GM19240 (cell line): Measurements from ENCODE around the gene AKR1D1.
"Not testable (repeated sequence)": the region's sequence is repeated elsewhere in the genome, so short reads cannot be mapped to it uniquely, and the experiment has no call there.

Experiments used
- DNase-seq: peaks from one replicate; pipeline ENCODE4 v3.0.0; 2011; ENCODE audit warnings: low spot score; ENCODE audit not compliant: insufficient read length

The AKR1D1 gene

DNA sequence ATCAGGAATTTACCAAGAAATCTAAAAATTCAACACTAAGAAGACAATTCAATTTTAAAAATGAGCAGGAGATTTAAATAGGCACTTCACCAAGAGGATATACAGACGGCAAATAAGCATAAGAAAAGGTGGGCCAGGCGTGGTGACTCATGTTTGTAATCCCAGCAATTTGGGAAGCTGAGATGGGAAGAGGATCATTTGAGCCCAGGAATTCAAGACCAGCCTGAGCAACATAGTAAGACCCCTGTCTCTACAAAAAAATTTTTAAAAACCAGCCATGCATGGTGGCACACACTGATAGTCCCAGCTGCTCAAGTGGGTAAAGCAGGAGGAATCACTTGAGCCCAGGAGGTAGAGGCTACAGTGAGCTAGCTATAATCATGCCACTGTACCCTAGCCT lies 3.5 kb upstream of the AKR1D1 start:
- no peak for DNase-seq

DNA sequence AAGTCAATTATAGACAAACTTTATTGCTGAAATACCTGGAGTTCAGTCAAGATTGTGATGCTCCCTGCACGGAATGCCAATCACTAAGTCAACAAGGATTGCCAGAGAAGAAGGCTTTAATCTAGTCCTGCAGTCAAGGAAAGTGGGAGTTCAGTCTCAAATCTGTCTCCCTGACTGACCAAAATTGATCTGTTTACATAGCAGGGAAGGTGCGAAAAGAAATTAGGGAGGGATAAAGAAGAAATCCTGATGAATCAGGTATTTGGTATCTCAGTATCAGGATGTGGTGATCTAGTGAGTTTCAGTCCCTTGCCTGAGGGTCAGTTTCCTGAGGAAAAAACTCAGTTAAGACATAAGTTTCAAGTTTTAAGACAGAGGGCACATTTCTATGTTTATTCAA lies 2.1 kb upstream of the AKR1D1 start:
- no peak for DNase-seq

DNA sequence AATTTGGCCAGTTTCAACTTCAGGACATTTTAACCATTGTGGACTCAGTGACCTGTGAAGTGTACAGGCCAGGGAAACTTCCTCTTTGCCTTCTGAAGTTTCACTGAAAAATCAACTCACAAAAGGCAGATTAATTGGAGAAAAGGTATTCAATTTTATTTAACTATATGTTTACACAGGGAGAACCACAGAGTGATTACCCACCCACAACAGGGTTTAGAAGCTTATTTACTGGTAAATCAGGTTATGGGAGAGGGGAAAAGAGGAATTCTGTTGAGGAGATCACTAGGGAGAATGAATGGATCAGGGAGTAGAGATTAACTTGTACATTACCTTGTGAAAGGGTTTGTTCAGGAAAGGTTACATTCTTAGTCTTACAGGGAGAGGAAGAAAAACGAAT lies 1.7 kb upstream of the AKR1D1 start:
- DNase-seq, result no peak

DNA sequence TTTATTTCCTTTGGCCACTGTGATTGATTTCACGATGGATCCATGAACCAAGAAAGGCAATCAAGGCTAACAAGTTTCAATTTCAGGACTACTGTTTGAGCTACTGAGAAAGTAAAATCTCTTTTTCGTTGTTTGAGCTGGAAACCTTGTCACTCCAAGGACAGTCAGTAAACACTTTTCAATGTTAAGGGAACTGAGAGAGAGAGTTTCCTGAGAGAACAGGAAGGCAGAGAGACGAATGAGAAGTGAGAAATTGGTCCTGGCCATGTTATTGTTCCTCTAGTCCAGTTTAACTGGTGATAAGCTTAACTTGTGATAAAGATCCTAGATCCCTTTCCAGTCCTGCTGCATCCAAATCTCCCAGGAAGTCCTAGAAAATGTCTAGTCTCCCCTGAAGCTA lies 909 bp upstream of the AKR1D1 start:
- DNase-seq, result no peak

DNA sequence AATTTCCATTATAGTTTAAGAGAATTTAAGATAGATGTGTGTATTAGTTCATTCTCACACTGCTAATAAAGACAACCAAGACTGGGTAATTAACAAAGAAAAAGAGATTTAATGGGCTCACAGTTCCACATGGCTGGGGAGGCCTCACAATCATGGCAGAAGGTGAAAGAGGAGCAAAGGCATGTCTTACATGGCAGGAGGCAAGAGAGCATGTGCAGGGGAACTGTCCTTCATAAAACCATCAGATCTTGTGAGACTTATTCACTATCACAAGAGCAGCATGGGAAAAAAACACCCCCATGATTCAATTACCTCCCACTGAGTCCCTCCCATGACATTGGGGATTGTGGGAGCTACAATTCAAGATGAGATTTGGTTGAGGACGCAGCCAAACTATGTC lies 473 bp upstream of the AKR1D1 start:
- not testable (repeated sequence) for DNase-seq

DNA sequence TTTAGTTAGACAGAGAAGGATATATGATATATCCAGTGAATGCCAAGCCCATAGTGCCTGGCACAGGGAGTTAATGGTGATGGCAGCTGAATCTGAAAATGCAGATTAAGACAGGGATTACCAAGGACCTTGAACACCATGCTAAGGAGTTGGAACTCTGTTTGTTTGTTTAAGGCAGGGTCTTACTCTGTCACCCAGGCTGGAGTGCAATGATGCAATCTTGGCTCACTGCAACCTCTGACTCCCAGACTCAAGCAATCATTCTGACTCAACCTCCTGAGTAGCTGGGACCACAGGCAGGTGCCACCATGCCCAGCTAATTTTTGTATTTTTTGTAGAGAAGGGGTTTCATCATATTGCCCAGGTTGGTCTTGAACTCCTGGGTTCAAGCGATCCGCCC lies 1.6 kb downstream of the AKR1D1 start:
- no peak for DNase-seq

DNA sequence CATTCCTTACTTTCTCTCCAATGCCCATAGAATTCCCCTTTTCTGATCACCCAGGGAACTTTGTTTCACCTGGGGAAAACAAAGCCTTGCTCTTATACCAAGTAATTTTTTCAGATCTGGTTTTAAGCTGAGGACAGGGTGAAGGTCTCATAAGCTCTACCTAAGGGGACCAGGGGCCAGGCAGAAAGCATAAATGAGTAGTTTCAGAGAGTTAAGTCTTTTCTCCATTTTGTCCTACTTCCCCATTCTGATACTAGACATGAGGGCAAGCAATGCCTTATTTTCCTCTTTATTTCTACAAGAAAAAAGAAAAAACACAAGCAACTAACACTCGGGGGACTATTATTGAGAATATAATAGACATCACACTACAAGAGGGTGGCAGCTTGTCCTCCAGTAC lies 2.9 kb downstream of the AKR1D1 start:
- DNase-seq, result no peak

DNA sequence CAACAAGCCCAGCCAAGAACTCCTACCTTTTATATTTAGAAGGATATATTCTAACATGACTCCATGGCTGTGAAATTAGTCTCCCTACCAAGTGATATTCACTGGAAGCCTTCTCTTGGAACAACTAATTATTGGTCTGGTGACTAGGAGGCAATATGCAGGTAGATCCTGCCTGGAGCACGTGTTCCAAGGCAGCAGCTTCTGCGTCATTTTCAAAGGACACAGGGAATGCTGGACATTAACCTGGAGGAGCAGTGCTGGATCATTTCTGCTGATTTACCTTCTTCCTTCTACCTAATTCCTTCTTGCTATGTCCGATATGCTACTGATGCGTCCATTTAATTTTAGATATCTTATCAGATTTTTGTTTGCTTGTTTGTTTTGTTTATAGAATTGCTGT lies 5.6 kb downstream of the AKR1D1 start:
- DNase-seq, result no peak

DNA sequence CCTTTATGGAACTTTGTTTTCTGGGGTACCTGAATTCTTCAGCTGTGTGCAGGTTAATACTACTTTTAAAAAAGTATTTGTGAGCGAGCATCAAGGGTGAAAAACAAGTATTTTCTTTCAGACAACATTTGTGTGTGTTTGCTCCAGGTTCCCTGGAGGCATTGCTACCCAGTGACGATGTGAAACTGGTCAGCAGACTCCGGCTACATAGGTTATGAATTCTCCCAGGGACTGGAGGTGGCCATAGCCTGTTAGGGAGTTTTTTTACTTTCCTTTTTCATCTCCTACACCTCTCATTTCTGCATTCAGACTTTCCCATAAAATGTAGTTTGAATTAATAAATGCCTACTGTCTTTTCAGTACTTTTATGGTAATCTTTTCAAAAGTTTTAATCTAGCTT lies 7.6 kb downstream of the AKR1D1 start:
- no peak for DNase-seq

DNA sequence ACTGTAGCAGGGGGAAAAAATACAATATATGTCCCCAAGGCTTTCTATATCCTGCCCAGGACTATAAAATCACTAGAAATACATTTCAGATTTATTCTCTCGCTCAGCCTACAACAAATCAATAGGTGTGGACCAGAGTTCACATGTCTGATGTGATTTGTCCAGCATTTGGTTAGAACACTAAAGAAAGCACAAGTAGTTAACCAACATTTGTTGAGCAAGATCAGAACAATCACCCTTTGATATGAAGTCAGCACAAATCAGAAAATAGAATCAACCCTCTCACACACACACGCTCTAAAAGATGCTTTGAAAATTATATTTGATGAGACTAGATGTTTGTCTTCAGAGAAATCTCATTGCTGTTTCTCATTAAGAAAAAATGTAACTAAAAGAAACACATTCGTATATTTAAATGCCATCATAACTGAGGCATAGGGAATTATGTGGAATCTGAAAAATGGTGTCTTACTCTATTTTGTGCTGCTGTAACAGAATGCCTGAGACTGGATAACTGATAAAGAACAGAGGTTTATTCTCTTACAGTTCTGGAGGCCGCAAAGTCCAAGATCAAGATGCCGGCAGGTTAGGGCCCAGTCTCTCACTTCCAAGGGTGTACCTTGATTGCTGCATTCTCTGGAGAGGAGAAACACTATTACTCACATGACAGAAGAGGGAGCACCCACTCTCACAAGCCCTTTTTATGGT lies 10.5 kb downstream of the AKR1D1 start:
- DNase-seq, result no peak

DNA sequence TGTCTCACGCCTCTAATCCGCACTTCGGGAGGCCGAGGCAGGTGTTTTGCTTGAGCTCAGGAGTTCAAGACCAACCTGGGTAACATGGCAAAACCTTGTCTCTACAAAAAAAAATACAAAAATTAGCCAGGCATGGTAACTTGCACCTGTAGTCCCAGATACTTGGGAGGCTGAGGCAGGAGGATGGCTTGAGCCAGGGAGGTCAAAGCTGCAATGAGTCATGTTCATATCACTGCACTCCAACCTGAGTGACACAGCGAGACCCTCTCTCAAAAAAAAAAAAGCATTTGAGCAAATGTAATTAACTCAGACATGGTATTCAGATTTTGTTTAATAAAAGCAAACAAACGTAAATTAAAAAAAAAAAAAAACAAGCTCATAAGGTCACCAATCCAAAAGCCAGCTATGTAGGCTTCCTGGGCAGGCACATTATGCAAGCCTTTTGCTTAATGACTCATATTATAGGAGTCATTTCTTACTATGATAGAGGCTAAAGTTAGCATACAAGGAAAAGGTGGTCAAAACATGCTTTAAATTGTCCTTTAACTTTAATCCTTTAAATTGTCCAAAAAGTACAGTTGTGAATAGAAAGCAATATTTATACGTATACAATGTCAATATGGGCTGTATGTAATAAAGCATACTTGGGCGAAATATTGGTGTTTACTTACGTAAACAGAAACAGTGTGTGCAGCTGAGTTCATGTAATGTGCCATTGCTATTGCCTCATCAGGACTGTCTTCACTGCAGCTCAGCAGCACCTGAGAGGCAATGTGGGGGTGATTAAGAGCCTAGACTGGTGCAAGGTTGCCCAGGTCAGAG lies 13.0 kb downstream of the AKR1D1 start:
- no peak for DNase-seq

DNA sequence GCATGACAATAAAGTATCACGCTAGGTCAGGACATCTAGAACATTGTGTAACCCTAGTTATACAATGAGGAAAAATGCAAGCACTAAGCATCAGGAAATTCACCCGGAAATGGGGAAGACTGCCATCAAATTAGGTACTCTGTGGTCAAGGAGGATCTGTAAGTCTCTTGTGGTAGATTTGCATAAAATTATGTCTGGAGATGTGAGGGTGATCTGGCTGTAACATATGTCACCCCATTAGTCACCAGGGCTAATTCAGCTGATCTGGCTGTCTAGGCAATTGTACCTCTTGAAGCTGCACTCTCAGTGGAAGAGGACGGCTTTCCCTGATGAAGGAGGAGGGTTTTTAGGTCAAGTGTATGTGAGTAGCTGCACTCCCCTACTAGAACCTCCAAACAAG lies 14.8 kb downstream of the AKR1D1 start:
- no peak for DNase-seq

DNA sequence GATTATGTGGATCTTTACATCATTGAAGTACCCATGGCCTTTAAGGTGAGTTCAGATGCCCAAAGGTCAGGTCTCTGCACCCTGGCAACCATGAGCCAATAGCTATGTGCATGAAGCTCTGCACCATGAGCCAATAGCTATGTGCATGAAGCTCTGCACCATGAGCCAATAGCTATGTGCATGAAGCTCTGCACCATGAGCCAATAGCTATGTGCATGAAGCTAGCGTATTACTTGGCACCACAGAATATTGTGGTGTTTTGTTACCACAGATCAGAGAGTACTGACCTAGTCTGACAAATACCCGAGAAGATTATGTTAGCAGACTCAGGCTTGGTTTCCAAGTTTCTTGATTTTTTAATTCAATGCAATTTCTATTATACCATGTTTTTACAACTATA lies 15.6 kb downstream of the AKR1D1 start:
- DNase-seq, result not testable (repeated sequence)

DNA sequence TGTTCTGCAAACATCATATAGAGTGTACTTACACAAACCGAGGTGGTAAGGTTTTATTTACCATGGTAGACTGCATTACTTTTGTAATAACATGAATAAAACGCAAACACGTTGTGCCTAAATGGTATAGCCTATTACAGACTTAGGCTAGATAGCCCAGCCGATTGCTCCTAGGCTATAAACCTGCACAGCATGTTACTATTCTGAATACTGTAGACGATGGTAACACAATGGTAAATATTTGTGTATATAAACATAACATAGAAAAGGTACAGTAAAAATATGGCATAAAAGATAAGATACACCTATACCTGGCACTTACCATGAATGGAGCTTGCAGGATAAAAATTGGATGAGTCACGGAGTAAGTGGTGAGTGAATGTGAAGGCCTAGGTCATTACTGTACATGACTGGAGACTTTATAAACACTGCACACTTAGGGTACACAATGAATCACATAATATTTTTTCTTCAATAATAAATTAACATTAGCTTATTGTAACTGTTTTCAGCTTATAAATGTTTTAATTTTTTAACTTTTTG lies 16.3 kb downstream of the AKR1D1 start:
- DNase-seq, result no peak

DNA sequence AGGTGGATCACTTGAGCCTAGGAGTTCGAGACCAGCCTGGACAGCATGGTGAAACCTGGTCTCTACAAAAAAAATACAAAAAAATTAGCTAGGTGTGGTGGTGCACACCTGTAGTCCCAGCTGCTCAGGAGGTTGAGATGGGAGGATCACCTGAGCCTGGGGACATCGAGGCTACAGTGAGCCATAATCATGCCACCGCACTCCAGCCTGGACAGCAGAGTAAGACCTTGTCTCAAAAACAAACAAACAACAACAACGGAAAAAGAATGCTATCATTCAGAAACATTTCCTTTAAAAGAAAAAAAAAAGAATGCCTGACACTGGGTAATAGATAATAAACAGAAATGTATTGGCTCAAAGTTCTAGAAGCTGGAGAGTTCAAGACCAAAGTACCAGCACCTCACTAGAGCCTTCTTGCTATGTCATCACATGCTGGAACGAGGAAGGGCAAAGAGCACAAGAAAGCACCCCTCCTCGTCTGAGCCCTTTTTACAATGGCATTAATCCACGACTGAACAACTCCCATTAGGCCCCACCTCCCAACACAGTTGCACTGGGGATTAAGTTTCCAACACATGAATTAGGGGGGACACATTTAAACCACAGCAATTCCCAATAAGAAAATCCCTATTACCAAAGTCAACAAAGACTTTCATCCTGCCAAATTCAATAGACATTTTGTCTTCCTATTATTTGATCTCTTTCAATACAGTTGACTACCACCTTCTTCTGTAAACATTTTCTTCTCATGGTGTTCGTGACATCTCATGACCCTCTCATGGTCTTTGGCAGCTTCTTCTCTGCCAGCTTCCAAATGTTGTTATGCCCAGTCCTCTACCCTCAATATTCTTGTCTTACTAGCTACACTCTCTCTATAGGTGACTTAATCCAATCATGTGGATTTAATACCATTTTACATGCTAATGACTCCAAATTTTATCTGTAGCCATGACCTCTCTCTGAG lies 20.0 kb downstream of the AKR1D1 start:
- no peak for DNase-seq

DNA sequence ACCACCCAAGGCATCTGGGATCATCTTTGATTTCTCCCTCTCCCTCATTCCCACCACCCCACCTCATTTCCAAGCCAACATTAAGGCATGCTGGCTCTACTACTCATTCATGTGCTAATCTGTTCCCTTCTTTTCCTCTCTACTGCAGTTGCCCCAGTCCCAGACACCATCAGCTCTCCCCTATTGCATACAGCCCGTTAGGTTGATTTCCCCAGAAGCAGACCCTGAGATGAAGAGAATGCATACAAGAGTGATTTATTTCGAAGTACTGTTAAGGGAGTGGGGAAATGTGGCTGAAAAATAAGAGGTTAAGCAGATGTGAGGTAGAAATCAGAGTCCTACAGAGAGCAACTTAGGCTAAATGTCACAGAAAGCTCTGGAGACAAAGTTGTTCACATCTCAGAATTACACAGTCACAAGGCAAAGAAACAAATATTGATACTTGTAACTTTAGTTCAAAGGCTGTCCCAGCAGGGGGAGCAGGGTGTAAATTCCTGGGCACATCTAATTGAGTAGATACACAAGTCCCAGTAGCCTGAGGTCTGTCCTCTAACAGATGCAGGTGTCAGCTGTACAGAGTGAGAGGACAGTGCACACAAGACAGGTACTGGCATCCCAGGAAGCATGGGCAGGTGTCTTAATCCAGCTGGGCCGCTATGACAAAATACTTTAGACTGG lies 20.9 kb downstream of the AKR1D1 start:
- DNase-seq, result no peak

DNA sequence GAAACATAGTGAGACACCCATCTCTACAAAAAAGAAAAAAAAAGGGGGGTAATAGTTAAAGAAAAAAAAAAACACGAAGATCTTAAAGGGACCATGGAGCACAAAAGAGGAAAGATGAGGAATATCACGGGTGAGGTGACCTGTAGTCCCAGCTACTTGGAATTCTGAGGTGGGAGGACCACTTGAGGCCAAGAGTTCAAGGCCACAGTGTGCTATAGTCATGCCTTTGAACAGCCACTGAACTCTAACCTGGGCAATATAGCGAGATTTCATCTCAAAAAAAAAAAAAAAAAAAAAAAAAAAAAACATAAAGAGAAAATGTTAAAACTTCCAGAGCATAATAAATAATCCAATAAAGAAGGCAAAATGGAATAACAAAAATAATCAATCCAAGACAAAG lies 23.6 kb downstream of the AKR1D1 start:
- no peak for DNase-seq

DNA sequence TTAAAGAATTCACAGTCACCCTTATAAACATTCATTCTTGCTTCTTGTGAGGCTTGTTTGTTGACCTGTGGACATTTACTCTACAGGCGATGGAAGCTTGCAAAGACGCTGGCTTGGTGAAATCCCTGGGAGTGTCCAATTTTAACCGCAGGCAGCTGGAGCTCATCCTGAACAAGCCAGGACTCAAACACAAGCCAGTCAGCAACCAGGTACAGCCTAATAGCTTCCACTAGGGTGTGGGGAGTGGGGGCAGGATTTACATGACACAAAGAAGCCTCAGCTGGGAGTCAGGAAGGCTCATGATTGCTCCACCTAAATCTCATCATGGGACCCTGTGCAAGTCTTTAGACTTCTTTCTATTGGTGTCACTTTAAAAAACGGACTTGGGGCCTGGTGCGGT lies 29.0 kb downstream of the AKR1D1 start:
- DNase-seq, result no peak

DNA sequence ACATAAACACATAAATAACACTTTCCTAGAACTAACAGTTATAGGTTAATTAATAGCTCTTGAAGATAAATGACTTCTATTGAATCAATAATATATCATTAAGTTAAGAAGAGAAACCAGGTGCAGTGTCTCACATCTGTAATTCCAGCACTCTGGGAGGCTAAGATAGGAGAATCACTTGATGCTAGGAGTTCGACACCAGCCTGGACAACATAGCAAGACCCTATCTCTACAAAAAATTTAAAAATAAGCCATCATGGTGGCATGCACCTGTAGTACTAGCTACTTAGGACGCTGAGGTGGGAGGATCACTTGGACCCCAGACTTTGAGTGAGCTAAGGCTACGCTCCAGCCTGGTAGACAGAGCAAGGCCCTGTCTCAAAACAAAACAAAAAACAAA lies 38.8 kb downstream of the AKR1D1 start:
- no peak for DNase-seq

DNA sequence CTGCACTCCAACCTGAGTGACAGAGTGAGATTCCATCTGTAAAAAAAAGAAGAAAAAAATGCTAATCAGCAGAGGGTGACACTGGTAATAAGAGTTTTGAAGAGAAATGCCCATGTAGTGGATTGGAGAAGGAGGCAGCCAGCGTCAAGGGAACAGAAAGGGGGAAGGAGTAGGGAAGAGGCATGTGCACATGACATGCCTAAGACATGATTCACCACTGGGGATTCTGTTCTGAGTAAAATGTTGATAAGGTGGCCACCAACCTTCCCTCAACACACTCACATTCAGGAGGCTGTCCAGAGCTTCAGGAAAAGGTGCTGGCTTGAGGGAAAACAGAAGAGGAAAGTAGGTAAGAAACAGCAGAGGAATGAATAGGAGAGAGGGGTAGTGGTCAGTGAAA lies 39.9 kb downstream of the AKR1D1 start:
- DNase-seq, result no peak

DNA sequence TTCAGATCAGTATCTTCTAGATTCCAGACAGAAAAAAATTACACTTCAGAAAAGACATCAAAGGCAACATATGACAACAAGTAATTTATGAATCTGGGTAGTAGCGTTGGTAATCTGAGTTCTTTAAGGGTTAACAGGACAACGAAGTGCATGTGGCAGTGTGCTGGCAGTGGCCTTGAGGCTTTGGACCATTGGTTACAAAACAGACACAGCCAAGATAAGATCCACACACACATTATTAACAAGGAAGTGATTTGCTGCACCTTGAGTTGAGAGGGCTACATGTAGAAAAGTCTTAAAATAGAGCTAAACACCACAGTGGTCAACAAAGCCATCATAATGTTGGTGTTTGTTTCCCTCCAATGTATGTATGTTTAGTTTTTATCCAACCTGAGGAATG lies 40.6 kb downstream of the AKR1D1 start:
- DNase-seq, result no peak
